ENCODE measurements around the gene NELL1.

GRCh38 chr11:21250196-21250595 lies 580.8 kb downstream of the NELL1 start:
- TF ChIP-seq CTCF (IDR thresholded peaks at IDR 0.05) (no peak), POLR2A (IDR thresholded peaks at IDR 0.05) (no peak)

Data from prostate gland (tissue), 2 donors.